ENCODE measurements around the gene FBXL17. TPM values are rescaled to one million over a fixed set of nuclear protein-coding genes. Genes with fewer than 3 reads are reported as not detected.

The FBXL17 gene
- total RNA-seq, 1 donor from 2014 or later = 15.9 TPM

DNA sequence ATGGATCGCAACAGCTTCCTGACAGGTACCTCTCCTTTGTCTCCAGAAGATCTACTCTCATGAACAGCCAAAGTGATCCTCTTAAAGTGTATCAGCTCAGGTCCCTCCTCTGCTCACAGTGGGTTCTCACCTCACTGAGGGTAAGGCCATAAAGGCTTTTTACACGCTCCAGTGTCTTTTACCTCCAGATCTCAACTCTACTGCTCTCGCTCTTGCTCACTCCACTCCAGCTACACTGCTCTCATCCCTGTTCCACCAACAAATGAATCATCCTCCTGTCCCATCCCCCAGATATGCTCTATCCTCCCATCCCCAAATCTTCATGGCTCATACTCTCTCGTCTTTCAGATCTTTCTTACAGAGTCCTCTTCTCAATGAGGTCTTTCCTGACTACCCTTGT lies 462.5 kb downstream of the FBXL17 start:
- no peaks in the 10 kb centered on the region for H3K4me1 Mint-ChIP-seq (ENCODE audit: low read depth)
- no peak for DNase-seq (ENCODE audit: low spot score, unreplicated experiment)
- no peak overlapping the region for H3K27ac Mint-ChIP-seq
- TF ChIP-seq, protein P1, sequence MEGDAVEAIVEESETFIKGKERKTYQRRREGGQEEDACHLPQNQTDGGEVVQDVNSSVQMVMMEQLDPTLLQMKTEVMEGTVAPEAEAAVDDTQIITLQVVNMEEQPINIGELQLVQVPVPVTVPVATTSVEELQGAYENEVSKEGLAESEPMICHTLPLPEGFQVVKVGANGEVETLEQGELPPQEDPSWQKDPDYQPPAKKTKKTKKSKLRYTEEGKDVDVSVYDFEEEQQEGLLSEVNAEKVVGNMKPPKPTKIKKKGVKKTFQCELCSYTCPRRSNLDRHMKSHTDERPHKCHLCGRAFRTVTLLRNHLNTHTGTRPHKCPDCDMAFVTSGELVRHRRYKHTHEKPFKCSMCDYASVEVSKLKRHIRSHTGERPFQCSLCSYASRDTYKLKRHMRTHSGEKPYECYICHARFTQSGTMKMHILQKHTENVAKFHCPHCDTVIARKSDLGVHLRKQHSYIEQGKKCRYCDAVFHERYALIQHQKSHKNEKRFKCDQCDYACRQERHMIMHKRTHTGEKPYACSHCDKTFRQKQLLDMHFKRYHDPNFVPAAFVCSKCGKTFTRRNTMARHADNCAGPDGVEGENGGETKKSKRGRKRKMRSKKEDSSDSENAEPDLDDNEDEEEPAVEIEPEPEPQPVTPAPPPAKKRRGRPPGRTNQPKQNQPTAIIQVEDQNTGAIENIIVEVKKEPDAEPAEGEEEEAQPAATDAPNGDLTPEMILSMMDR (IDR thresholded peaks at IDR 0.05; ENCODE audit: unreplicated experiment) = no peak
- H3K9me3 Mint-ChIP-seq (ENCODE audit: low read depth) = no peaks in the 10 kb centered on the region
- H3K36me3 Mint-ChIP-seq (ENCODE audit: insufficient read depth) = no peaks in the 10 kb centered on the region
- H3K27me3 Mint-ChIP-seq = no peaks in the 10 kb centered on the region
- no peak overlapping the region for H3K4me3 Mint-ChIP-seq (ENCODE audit: low read depth)

DNA sequence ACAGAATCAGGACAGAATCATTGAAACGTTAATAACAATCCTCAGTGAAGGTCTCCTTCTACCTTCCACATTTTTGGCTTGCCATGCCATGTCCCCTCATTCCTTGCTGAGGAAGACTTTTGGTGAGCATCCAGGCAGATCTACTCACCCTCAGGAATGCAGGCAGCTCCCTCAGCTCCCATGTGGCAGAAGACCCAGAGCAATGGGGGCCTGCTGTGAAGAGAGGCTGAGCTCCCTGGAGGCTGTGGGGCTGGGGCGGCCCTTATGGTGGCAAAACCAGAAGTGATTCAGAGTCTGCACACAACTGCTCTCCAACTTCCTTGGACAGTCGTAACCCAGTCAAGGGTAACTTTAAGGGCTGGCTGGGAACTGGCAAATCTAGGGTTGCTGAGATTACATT lies 463.9 kb downstream of the FBXL17 start:
- TF ChIP-seq, protein P1 (IDR thresholded peaks at IDR 0.05; ENCODE audit: unreplicated experiment) = no peak
- Mint-ChIP-seq H3K4me3 (ENCODE audit: low read depth) (no peak overlapping the region), H3K27ac (no peak overlapping the region), H3K27me3 (no peaks in the 10 kb centered on the region), H3K9me3 (ENCODE audit: low read depth) (no peaks in the 10 kb centered on the region), H3K36me3 (ENCODE audit: insufficient read depth) (no peaks in the 10 kb centered on the region), H3K4me1 (ENCODE audit: low read depth) (no peaks in the 10 kb centered on the region)
- DNase-seq (ENCODE audit: low spot score, unreplicated experiment) = no peak

DNA sequence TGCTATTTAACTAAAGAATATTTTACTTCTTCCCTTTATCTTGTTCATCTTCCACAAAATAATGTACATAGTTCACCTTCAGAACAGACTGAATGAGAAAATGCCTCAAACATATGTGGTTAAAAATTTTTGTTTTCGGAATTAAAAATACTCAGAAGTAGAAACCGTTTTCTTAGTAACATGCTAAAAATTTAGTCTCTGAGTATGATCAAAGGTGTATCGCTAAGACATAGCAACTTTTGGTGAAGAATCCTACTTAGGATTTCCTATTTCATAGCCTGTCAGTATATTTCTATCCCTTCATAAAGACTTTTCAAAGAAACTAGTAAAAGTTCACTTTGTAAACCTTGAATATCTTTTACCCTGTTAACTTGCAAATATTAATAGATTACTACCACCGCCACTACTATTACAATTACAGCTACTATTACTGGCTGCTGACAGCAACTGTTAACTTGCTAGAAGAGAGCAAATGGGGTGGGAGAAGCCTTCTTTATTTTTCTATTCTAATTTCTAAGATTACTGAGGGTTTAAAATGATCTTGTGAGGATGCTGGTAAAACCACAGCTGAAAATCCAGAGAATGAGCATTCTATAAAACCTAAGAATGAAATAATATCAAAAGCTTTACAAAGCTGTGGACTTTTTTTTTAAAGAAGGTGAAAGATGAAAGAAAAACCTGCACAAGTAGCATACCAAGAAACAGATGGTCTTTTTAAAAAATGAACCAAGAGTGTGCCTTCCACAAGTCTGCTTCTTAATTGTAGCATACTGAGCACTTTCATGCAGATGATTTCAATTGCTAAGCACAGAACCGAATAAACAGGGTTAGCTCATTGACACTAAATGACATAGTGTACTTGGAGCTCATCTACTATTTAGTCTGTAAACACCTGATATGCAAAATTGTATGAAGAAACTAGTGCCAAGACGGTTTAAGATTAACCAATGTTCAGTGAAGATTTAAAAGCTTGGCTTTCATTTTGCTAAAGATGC lies 464.9 kb downstream of the FBXL17 start:
- Mint-ChIP-seq H3K4me1 (ENCODE audit: low read depth) (peaks cover 1% of the 10 kb centered on the region), H3K27ac (no peak overlapping the region), H3K27me3 (no peaks in the 10 kb centered on the region), H3K36me3 (ENCODE audit: insufficient read depth) (no peaks in the 10 kb centered on the region), H3K9me3 (ENCODE audit: low read depth) (no peaks in the 10 kb centered on the region), H3K4me3 (ENCODE audit: low read depth) (no peak overlapping the region)
- DNase-seq (ENCODE audit: low spot score, unreplicated experiment) = no peak
- TF ChIP-seq, protein P1 (IDR thresholded peaks at IDR 0.05; ENCODE audit: unreplicated experiment) = no peak

DNA sequence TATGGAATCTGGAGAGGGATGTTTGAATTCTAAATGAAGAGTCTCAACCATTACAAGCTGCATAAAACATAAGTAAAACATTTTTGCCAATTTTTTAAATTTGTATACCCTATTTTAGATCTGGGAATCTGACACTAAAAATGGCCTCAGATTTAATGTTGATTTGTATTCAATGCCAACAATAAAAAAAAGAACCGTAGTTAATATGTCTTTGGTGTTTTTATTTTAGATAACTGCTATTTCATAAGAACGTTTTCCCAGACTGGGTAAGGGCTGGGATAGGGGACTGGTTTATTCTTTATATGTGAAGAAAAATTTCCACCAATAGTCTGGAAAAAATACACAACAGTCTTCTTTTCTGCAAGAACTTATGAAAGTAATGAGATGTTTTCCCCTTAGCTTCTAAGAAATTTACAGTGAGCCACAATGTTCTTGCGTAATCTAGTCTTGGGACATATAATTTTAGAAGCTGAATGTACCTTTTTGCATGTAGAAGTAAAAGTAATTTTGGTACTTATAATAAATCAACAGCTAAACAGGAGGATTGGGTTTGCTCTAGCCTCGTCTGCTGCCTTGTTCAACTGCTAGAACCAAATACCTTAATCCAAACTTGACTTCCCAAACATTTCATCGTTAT lies 466.6 kb downstream of the FBXL17 start:
- Mint-ChIP-seq H3K4me3 (ENCODE audit: low read depth) (no peak overlapping the region), H3K36me3 (ENCODE audit: insufficient read depth) (no peaks in the 10 kb centered on the region), H3K9me3 (ENCODE audit: low read depth) (no peaks in the 10 kb centered on the region), H3K27ac (no peak overlapping the region), H3K27me3 (no peaks in the 10 kb centered on the region), H3K4me1 (ENCODE audit: low read depth) (peaks cover 4% of the 10 kb centered on the region)
- TF ChIP-seq, protein P1 (IDR thresholded peaks at IDR 0.05; ENCODE audit: unreplicated experiment) = no peak
- no peak for DNase-seq (ENCODE audit: low spot score, unreplicated experiment)

DNA sequence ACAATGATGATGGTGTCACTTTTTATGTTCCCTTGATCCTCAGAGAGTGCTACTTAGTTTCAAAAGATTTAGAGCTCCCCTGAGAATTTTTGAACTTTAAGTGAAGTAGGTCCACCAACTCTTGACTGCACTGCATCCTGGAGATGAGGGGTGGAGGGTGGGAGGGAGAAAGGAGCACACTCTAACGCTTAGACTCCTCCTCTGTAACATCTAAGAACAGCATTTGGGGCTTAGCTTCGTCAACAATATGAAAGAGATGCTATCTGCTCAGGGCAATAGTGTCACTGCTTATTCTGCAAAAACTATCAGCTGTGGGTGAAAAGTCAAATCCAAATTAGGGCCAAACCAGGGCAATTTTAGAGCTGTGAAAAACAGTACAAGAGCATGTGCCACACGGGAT lies 468.4 kb downstream of the FBXL17 start:
- Mint-ChIP-seq H3K27ac (no peak overlapping the region), H3K27me3 (no peaks in the 10 kb centered on the region), H3K4me3 (ENCODE audit: low read depth) (no peak overlapping the region), H3K9me3 (ENCODE audit: low read depth) (no peaks in the 10 kb centered on the region), H3K36me3 (ENCODE audit: insufficient read depth) (no peaks in the 10 kb centered on the region), H3K4me1 (ENCODE audit: low read depth) (peaks cover 4% of the 10 kb centered on the region)
- TF ChIP-seq, protein P1 (IDR thresholded peaks at IDR 0.05; ENCODE audit: unreplicated experiment) = no peak
- DNase-seq (ENCODE audit: low spot score, unreplicated experiment) = no peak
